Right lobe of liver (tissue), 6 donors: ENCODE measurements around the gene ATE1. TPM values are rescaled to one million over a fixed set of nuclear protein-coding genes. Genes with fewer than 3 reads are reported as not detected.

Experiments used
- ATAC-seq, 4 donors: fragments of 200-7000 bp; cut with Tn5 transposase; one replicate each; pipeline ENCODE4 v1.9.1; 2020; ENCODE audit warnings: mild to moderate bottlenecking in 4 of 4, moderate library complexity in 4 of 4
- DNase-seq, 3 donors: peaks; one replicate each; pipeline ENCODE4 v3.0.0-alpha.2; 2020
- H3K27ac ChIP-seq, 3 donors: fragments of 200-600 bp; one replicate each; pipeline ENCODE4 v1.8.0; 2022
- H3K27me3 ChIP-seq, 2 donors: fragments of 200-600 bp; one replicate each; pipeline ENCODE4 v1.8.0; 2022
- H3K36me3 ChIP-seq, 4 donors: fragments of 200-600 bp; sonication (generic) in 1 of 4; one replicate each; pipeline versions ENCODE4 v1.5.1 to v1.8.0; 2017 to 2022; ENCODE audit warnings: control low read depth in 1 of 4
- H3K4me1 ChIP-seq, 4 donors: fragments of 200-600 bp; sonication (generic) in 1 of 4; one replicate each; pipeline versions ENCODE4 v1.5.1 to v1.8.0; 2017 to 2022; ENCODE audit warnings: control low read depth in 1 of 4
- H3K4me3 ChIP-seq, 3 donors: fragments of 200-600 bp; one replicate each; pipeline ENCODE4 v1.8.0; 2022
- H3K9me3 ChIP-seq, 4 donors: fragments of 200-600 bp; sonication (generic) in 1 of 4; one replicate each; pipeline versions ENCODE4 v1.5.1 to v1.8.0; 2017 to 2022; ENCODE audit warnings: control low read depth in 1 of 4
- CTCF ChIP-seq, 4 donors: fragments of 200-600 bp in 3 of 4; fragments of 450-650 bp in 1 of 4; IDR thresholded peaks; one replicate each; pipeline versions ENCODE4 v1.5.1 to v1.8.0; 2016 to 2022; ENCODE audit warnings: antibody characterized with exemption in 4 of 4, mild to moderate bottlenecking in 2 of 4
- POLR2A ChIP-seq: fragments of 450-650 bp; IDR thresholded peaks from one replicate; pipeline ENCODE4 v1.6.1; 2017; ENCODE audit warnings: antibody characterized with exemption, mild to moderate bottlenecking
- WGBS: methylation state at CpG from one replicate; pipeline ENCODE4 v1.1.6; 2018; ENCODE audit warnings: low coverage, low lambda C conversion rate; ENCODE audit not compliant: insufficient coverage; ENCODE audit errors: missing lambda C conversion rate; 5-methylcytosine and 5-hydroxymethylcytosine counted together
- intact Hi-C, 2 donors: fragments of 100-400 bp; cut with DNase I; formaldehyde crosslinking; loops; one replicate each; pipeline versions ENCODE4 v1.11.2 to v1.14.1; 2022
- total RNA-seq, 6 experiments: library from RNA; depleted of rRNA in 2 of 6; stranded (reverse); fragments of >200 nt in 2 of 6; fragmentation: NEBNext Ultra II Directional in 3 of 6; extraction: Animal tissue kit (Norgen Biotek cat#: 25700) in 3 of 6; gene quantifications; one replicate each; pipeline versions ENCODE4 v1.1.0 to v1.2.4, GENCODE V29; 2016 to 2023
- donor health status: DM: no; HTN: yes; CAD: no.
- donor health status: DM: no; HTN: no; CAD: no.
- donor health status: DM: no; HTN: no; CAD: no.
- donor health status: DM: no; HTN: yes; CAD: no.
- donor health status: DM: no; HTN: yes; CAD: no.

ATE1 gene
- total RNA-seq, 6 experiments from 2014 or later = 17.7 to 21.6 (median 19.9) TPM

- Histone ChIP-seq H3K4me1 (no peaks in the 10 kb centered on the region), H3K9me3 (no peaks in the 10 kb centered on the region), H3K27me3 (no peaks in the 10 kb centered on the region), H3K4me3 (no peak overlapping the region), H3K36me3 (peaks cover 0 to 4% (median 0%) of the 10 kb centered on the region in 4 donors), H3K27ac (no peak overlapping the region)
- ATAC-seq (no peak), DNase-seq (no peak)
- no peak for TF ChIP-seq POLR2A
- no peak for TF ChIP-seq CTCF (IDR thresholded peaks at IDR 0.05)
- intact Hi-C loops = no loop called here
- WGBS = 96% methylated on average over 2 of the region's 2 CpGs
Measured at GRCh38 chr10:121803611-121804010, 124.2 kb downstream of the ATE1 start.

GRCh38 chr10:121800831-121801230, 127.0 kb downstream of the ATE1 start:
- TF ChIP-seq CTCF (IDR thresholded peaks at IDR 0.05) (no peak), POLR2A (no peak)
- Histone ChIP-seq H3K27ac (no peak overlapping the region), H3K36me3 (peaks cover 0 to 4% (median 0%) of the 10 kb centered on the region in 4 donors), H3K4me1 (no peaks in the 10 kb centered on the region), H3K9me3 (no peaks in the 10 kb centered on the region), H3K27me3 (no peaks in the 10 kb centered on the region), H3K4me3 (no peak overlapping the region)
- intact Hi-C loops = no loop called here
- WGBS = 94% methylated on average over 2 of the region's 2 CpGs
- no peak for DNase-seq
- ATAC-seq = no peak

GRCh38 chr10:121800146-121800545, 127.7 kb downstream of the ATE1 start:
- Histone ChIP-seq H3K36me3 (peaks cover 0 to 4% (median 0%) of the 10 kb centered on the region in 4 donors), H3K4me1 (no peaks in the 10 kb centered on the region), H3K27me3 (no peaks in the 10 kb centered on the region), H3K4me3 (no peak overlapping the region), H3K9me3 (no peaks in the 10 kb centered on the region), H3K27ac (no peak overlapping the region)
- DNase-seq = no peak
- TF ChIP-seq POLR2A (no peak), CTCF (IDR thresholded peaks at IDR 0.05) (no peak)
- WGBS = 74% methylated on average over 3 of the region's 3 CpGs
- intact Hi-C loops = no loop called here
- ATAC-seq = no peak

GRCh38 chr10:121797490-121797889, 130.3 kb downstream of the ATE1 start:
- TF ChIP-seq CTCF (IDR thresholded peaks at IDR 0.05) (no peak), POLR2A (no peak)
- Histone ChIP-seq H3K9me3 (no peaks in the 10 kb centered on the region), H3K4me3 (no peak overlapping the region), H3K27me3 (no peaks in the 10 kb centered on the region), H3K4me1 (no peaks in the 10 kb centered on the region), H3K36me3 (peaks cover 0 to 4% (median 0%) of the 10 kb centered on the region in 4 donors), H3K27ac (no peak overlapping the region)
- no peak for DNase-seq
- intact Hi-C loops = no loop called here
- 79% methylated on average over 8 of the region's 8 CpGs for WGBS
- ATAC-seq = no peak

- peaks cover 0 to 4% (median 0%) of the 10 kb centered on the region in 4 donors for H3K36me3 ChIP-seq
- no peak overlapping the region for H3K4me3 ChIP-seq
- ATAC-seq = no peak
- TF ChIP-seq CTCF (IDR thresholded peaks at IDR 0.05) (no peak), POLR2A (no peak)
- H3K9me3 ChIP-seq = no peaks in the 10 kb centered on the region
- no peak for DNase-seq
- H3K27ac ChIP-seq = no peak overlapping the region
- WGBS = 88% methylated on average over 3 of the region's 3 CpGs
- H3K27me3 ChIP-seq = no peaks in the 10 kb centered on the region
- no peaks in the 10 kb centered on the region for H3K4me1 ChIP-seq
- intact Hi-C loops = no loop called here
Measured at GRCh38 chr10:121796342-121796741, 131.5 kb downstream of the ATE1 start.
